DOHH2 (cell line): Measurements from ENCODE around the gene PHOSPHO1.

ENCODE experiments used
- EZH2phosphoT487 ChIP-seq: fragments of 200-600 bp; sonication (generic); IDR thresholded peaks from 2 replicates; pipeline ENCODE4 v1.6.1; 2017; ENCODE audit warnings: borderline replicate concordance, mild to moderate bottlenecking, antibody characterized with exemption, low read length, moderate library complexity, mixed read lengths
- TF ChIP-seq, protein P1 (sequence below): fragments of 200-600 bp; sonication (generic); IDR thresholded peaks from one replicate; pipeline ENCODE4 v1.5.1; 2014; ENCODE audit warnings: antibody characterized with exemption, mild to moderate bottlenecking, low read depth, low read length; ENCODE audit not compliant: poor library complexity, severe bottlenecking

DNA sequence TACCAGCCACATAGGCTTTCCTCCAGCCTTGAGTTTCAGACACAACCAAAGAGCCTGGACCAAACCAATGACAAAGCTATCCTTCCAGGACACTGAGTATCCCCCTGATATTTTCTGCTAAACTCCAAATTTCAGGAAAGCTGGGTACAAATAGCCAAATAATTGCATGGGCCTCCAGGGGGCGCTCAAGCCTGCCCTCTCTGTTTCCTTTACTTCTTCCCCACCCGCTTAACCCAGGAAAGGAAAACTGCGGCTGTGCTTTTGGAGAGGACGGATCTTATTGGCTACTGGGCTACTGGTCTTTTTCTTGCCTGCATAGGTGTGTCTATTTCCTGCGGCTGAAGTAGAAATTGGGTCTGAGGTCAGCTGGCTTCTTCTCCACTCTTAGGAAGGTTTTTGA lies 50.3 kb downstream of the PHOSPHO1 start:
- TF ChIP-seq, protein P1, sequence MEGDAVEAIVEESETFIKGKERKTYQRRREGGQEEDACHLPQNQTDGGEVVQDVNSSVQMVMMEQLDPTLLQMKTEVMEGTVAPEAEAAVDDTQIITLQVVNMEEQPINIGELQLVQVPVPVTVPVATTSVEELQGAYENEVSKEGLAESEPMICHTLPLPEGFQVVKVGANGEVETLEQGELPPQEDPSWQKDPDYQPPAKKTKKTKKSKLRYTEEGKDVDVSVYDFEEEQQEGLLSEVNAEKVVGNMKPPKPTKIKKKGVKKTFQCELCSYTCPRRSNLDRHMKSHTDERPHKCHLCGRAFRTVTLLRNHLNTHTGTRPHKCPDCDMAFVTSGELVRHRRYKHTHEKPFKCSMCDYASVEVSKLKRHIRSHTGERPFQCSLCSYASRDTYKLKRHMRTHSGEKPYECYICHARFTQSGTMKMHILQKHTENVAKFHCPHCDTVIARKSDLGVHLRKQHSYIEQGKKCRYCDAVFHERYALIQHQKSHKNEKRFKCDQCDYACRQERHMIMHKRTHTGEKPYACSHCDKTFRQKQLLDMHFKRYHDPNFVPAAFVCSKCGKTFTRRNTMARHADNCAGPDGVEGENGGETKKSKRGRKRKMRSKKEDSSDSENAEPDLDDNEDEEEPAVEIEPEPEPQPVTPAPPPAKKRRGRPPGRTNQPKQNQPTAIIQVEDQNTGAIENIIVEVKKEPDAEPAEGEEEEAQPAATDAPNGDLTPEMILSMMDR = peak; percentile 95
- TF ChIP-seq EZH2phosphoT487 = no peak
